Measurements from ENCODE around the gene DNAJC4. TPM values are rescaled to one million over a fixed set of nuclear protein-coding genes. Genes with fewer than 3 reads are reported as not detected.
A peak's percentile ranks its signal among the peaks of the same experiment; 100 is the strongest.

DNAJC4 gene
- polyA plus RNA-seq, 1 donor from 2014 or later: 20.3 TPM

- H2AFZ ChIP-seq (ENCODE audit: low read depth, low read length): no peak overlapping the region
- no peaks in the 10 kb centered on the region for H3K9me2 ChIP-seq (ENCODE audit: insufficient read depth, low read length)
- peak overlapping the region; percentile 84 for H3K4me3 ChIP-seq (ENCODE audit: low read length)
- no peaks in the 10 kb centered on the region for H4K20me1 ChIP-seq (ENCODE audit: insufficient read depth)
- H3F3A ChIP-seq (ENCODE audit: insufficient read depth, low read length, poor library complexity, severe bottlenecking): no peaks in the 10 kb centered on the region
- TF ChIP-seq CTCF (IDR thresholded peaks at IDR 0.05; ENCODE audit: poor library complexity, severe bottlenecking) (no peak), TAF1 (IDR thresholded peaks at IDR 0.05; ENCODE audit: low read depth) (no peak), EZH2 (IDR thresholded peaks at IDR 0.05; ENCODE audit: borderline replicate concordance, insufficient read depth, low read length, poor library complexity, severe bottlenecking) (no peak), RAD21 (conservative IDR thresholded peaks at IDR 0.05) (no peak), SMC3 (conservative IDR thresholded peaks at IDR 0.05; ENCODE audit: poor library complexity) (no peak), MXI1 (conservative IDR thresholded peaks at IDR 0.05; ENCODE audit: poor library complexity, severe bottlenecking) (no peak), EP300 (conservative IDR thresholded peaks at IDR 0.05; ENCODE audit: poor library complexity, severe bottlenecking) (no peak), POLR2AphosphoS5 (IDR thresholded peaks at IDR 0.05) (no peak), REST (IDR thresholded peaks at IDR 0.05; ENCODE audit: borderline replicate concordance) (no peak)
- no peak overlapping the region for H3K9ac ChIP-seq (ENCODE audit: low read length)
- H3K36me3 ChIP-seq (ENCODE audit: insufficient read depth, low read length): no peaks in the 10 kb centered on the region
- peaks cover 6% of the 10 kb centered on the region for H3K79me2 ChIP-seq (replicated peaks; ENCODE audit: insufficient read depth, low read length)
- no peaks in the 10 kb centered on the region for H3K27me3 ChIP-seq (ENCODE audit: insufficient read depth, low read depth, low read length)
- no peak overlapping the region for H3K4me2 ChIP-seq (ENCODE audit: low read length)
- H3K27ac ChIP-seq (ENCODE audit: low read length): no peak overlapping the region
- no peaks in the 10 kb centered on the region for H3K9me3 ChIP-seq (ENCODE audit: low read length)
These were observed 2.9 kb upstream of the DNAJC4 start for GRCh38 chr11:64227405-64227956.

- peak overlapping the region; percentile 70 for H3K4me2 ChIP-seq (ENCODE audit: low read length)
These were observed 1.1 kb upstream of the DNAJC4 start for GRCh38 chr11:64229090-64229743.

More at GRCh38 chr11:64229090-64229743, 1.1 kb upstream of the DNAJC4 start:
- Histone ChIP-seq H3K9me2 (ENCODE audit: insufficient read depth, low read length) (no peaks in the 10 kb centered on the region), H3K27ac (ENCODE audit: low read length) (peak overlapping the region; percentile 88), H3F3A (ENCODE audit: insufficient read depth, low read length, poor library complexity, severe bottlenecking) (no peaks in the 10 kb centered on the region), H3K9ac (ENCODE audit: low read length) (peak overlapping the region; percentile 88), H2AFZ (ENCODE audit: low read depth, low read length) (no peak overlapping the region), H3K4me3 (ENCODE audit: low read length) (peak overlapping the region; percentile 94), H3K36me3 (ENCODE audit: insufficient read depth, low read length) (no peaks in the 10 kb centered on the region), H4K20me1 (ENCODE audit: insufficient read depth) (no peaks in the 10 kb centered on the region), H3K27me3 (ENCODE audit: insufficient read depth, low read depth, low read length) (peaks cover 8% of the 10 kb centered on the region), H3K9me3 (ENCODE audit: low read length) (no peaks in the 10 kb centered on the region), H3K79me2 (replicated peaks; ENCODE audit: insufficient read depth, low read length) (peaks cover 6% of the 10 kb centered on the region)
- TF ChIP-seq RAD21 (conservative IDR thresholded peaks at IDR 0.05) (no peak), REST (IDR thresholded peaks at IDR 0.05; ENCODE audit: borderline replicate concordance) (no peak), CTCF (IDR thresholded peaks at IDR 0.05; ENCODE audit: poor library complexity, severe bottlenecking) (no peak)

Measured in neural cell (in vitro differentiated cells).